ENCODE data around the gene FOXK1.

DNA sequence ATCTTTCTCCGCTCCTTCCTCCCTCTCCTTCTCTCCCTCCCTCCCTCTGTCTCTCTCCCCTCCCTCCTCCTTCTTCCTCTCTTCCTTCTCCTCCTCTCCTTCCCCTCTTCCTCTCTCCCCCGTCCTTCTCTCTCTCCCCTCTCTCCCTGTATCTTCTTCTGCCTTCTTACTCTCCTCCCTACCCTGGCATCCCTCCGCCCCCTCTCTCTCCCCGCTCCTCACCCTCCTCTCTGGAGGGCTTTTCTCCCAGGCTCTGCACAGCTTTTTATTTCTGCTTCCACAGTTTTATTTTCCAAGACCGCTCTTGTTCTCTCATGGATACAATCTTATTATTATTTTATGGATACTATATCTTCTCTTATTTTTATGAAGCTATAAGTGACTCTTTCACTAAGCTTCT is 125.9 kb downstream of the FOXK1 start:
- TF ChIP-seq EZH2 (IDR thresholded peaks at IDR 0.05; ENCODE audit: low read length, missing control alignments) (no peak), CTCF (conservative IDR thresholded peaks at IDR 0.05 in 1 of 2, IDR thresholded peaks at IDR 0.05 in 1 of 2; ENCODE audit: low read depth in 1 of 2, low read length in 2 of 2) (no peak)

Data from fibroblast of lung (primary cell).